Activated naive CD8-positive, alpha-beta T cell treated with anti-CD3 and anti-CD28 coated beads, Interleukin-2, amount 50 U/mL, for 16 hours (primary cell): ENCODE results near the gene TMEM63A.
"Not testable (repeated sequence)": the region's sequence is repeated elsewhere in the genome, so short reads cannot be mapped to it uniquely, and the experiment has no call there.

Source experiments
- DNase-seq: peaks from one replicate; pipeline ENCODE4 v3.0.0-alpha.2; 2020; ENCODE audit warnings: low read depth, low spot score

Gene TMEM63A

GRCh38 chr1:225845571-225846259, 36.5 kb downstream of the TMEM63A start:
- DNase-seq: no peak

DNA sequence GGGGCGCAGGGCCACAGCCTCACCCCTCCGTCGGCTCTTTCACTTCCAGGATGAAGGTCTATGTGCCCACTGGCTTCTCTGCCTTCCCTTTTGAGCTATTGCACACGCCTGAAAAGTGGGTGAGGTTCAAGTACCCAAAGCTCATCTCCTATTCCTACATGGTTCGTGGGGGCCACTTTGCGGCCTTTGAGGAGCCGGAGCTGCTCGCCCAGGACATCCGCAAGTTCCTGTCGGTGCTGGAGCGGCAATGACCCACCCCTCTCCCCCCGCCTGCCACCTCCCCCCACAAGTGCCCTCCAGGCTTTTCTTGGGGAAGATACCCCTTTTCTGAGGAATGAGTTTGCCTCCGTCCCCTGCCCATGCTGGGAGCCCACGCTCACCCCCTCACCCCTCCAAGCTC, 37.1 kb downstream of the TMEM63A start:
- no peak for DNase-seq

DNA sequence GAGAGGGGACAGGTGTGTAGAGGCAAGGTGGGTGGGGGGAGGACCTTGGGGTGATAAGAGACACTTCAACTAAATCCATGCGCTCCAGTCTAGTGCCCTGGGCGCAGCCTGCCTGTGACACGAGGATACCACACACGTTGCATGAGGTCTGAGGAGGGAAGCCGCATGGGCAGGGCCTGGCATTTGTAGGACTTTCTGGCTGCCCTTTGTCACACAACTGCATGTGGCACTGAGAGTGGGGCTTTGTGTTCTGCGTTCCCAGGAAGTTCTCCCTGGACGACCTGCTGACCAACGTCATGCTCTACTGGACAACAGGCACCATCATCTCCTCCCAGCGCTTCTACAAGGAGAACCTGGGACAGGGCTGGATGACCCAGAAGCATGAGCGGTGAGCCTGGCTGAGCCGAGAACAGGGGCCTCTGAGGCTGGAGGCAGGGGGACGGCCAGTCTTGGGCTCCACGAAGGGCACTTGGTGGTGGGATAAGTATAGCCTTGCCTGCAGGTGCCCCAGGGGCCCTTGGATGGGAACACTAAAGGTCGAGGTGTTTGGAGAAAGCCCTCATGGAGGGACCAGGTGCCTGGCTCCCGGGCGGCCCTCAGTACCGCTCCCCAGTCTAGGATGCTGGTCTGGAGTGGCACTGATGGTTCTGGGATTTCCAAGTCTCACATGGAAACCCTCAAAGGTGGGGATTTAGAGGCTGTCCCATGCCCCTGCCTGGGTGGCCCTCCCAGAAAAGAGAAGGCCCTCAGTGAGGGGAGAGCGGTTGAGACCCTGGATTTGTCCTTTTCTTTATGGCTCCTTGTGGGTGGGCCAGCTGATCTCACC, 37.7 kb downstream of the TMEM63A start:
- no peak for DNase-seq

GRCh38 chr1:225843426-225843795, 38.8 kb downstream of the TMEM63A start:
- DNase-seq: no peak

GRCh38 chr1:225842788-225843425, 39.3 kb downstream of the TMEM63A start:
- DNase-seq: no peak

- DNase-seq: no peak
Observed at GRCh38 chr1:225842074-225842473, 40.1 kb downstream of the TMEM63A start.

GRCh38 chr1:225840713-225841112, 41.5 kb downstream of the TMEM63A start:
- DNase-seq: no peak

- no peak for DNase-seq
Observed at GRCh38 chr1:225840223-225840610, 42.0 kb downstream of the TMEM63A start.

DNA sequence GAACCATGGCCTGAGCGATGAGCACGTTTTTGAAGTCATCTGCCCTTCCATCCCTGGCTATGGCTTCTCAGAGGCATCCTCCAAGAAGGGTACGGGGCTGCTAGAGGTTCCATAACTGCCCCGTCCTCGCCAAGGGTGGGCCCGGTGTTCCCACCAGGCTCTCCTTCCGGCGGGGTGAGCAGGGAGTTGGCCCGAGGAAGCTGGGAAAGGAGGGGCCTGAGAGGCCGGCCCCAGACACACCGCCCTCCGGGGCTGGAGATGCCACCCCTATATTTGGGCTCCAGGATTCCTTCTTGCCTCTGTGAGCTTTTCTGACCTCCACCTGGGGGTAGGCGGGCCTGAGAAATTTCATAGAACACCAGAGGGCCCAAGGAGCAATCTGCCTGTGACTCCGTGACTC, 43.4 kb downstream of the TMEM63A start:
- no peak for DNase-seq

DNA sequence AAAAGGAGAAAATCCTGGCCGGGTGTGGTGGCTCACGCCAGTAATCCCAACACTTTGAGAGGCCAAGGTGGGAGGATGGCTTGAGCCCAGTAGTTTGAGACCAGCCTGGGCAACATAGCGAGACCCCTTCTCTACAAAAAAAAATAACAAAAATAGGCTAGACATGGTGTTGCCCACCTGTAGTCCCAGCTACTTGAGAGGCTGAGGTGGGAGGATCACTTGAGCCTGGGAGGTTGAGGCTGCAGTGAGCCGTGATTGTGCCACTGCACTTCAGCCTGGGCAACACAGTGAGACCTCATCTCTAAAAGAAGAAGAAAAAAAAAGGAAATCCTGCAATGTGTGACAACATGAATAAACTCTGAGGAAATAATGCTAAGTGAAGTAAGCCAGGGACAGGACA, 45.9 kb downstream of the TMEM63A start:
- not testable (repeated sequence) for DNase-seq

DNA sequence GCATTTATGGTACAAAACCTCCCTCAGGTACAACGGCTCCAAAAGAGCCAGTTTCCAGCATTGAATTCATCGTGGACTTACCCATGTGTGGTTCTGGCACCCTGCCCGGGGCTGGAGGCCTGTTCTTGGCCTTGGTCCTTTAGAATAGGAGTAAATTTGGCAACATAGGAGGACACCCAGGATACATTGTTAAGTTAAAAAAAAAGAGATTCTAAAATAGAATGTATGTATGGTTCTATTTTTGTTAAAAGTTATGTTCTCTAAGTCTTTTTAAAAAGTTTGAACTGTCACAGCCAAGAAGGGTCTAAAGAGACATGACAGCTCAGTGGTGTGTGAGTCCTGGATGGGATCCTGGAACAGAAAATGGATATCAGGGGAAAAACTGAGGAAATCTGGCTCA, 46.3 kb downstream of the TMEM63A start:
- DNase-seq: no peak

DNA sequence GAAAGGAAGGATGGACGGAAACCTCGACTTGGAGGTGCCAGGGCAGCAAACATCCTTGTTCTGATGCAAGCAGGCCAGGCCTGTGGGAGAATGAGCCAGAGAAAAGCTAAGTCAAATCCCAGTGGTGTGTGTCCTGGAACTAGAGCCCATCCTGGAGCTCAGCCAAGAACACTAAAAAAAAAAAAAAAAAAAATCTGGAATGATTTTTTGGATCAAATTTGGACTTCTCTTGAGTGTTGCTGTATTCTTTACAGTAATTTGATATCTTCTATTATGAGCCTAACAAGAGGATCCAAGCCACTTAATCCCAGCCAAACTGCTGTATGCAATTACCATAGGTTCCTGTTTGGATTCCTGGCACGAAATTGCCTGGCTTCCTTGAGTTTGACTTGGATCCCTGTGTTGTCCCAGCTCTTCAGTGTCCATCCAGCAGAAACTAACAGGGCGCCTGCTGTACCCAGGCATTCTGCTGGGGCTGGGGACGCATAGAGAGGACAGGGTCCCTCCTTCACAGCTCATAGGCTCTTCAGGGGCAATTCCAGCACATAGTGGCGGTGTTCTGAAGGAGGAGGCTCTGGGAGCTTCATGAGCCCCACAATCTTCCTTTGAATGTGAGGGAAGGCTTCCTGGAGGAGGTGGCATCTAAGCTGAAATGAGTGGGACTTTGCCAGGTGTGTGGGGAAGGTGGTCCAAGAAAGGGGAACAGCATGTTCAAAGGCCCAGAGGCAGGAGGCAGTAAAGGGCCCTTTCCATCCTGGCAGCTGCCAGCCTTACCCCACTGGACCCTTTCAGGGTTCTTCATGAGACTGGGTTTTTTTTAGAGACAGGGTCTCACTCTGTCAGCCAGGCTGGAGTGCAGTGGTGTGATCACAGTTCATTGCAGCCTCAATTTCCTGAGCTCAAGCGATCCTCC, 47.5 kb downstream of the TMEM63A start:
- DNase-seq: no peak

DNA sequence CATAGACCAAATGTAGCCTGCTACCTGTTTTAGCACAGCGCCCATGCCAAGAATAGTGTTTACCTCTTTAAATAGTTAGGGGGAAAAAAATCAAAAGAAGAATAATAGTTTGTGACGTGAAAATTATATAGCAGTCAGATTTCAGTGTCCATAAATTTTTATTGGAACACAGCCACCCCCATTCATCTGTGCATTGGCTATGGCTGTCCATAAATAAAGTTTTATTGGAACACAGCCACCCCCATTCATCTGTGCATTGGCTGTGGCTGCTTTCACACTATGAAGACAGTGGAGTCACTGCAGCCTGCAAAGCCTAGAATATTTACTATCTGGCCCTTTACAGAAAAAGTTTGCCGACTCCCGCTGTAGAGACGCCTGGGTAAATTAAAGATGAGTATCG, 51.3 kb downstream of the TMEM63A start:
- no peak for DNase-seq

- DNase-seq: no peak
Observed at GRCh38 chr1:225828706-225829345, 53.4 kb downstream of the TMEM63A start.

- no peak for DNase-seq
Observed at GRCh38 chr1:225827076-225827475, 55.1 kb downstream of the TMEM63A start.

GRCh38 chr1:225825607-225826007, 56.6 kb downstream of the TMEM63A start:
- no peak for DNase-seq

- DNase-seq: no peak
Observed at GRCh38 chr1:225825078-225825477, 57.1 kb downstream of the TMEM63A start.

GRCh38 chr1:225824533-225824941, 57.6 kb downstream of the TMEM63A start:
- DNase-seq: no peak

- DNase-seq: no peak
Observed at GRCh38 chr1:225823811-225824261, 58.3 kb downstream of the TMEM63A start.

GRCh38 chr1:225822655-225823403, 59.4 kb downstream of the TMEM63A start:
- DNase-seq: no peak
